Left ventricle myocardium superior (tissue), 1 donor: ENCODE results near the gene MTG2. TPM values are rescaled to one million over a fixed set of nuclear protein-coding genes. Genes with fewer than 3 reads are reported as not detected.

Experiments
- ATAC-seq: fragments of 200-7000 bp; cut with Tn5 transposase; one replicate; pipeline ENCODE4 v1.9.1; 2020; ENCODE audit warnings: mild to moderate bottlenecking, moderate library complexity
- DNase-seq: peaks from one replicate; pipeline ENCODE4 v3.0.0-alpha.2; 2020
- intact Hi-C: fragments of 100-400 bp; cut with micrococcal nuclease; formaldehyde crosslinking; loops from one replicate; pipeline ENCODE4 v1.11.0; 2022
- total RNA-seq: library from RNA; stranded (reverse); fragmentation: NEBNext Ultra II Directional; extraction: Animal tissue kit (Norgen Biotek cat#: 25700); gene quantifications from one replicate; pipeline ENCODE4 v1.2.1, GENCODE V29; 2021
- donor health status: DM: no; HTN: yes; CAD: no; lungs with severe emphysema.

MTG2 gene
- total RNA-seq, 1 donor from 2014 or later = 27.3 TPM

DNA sequence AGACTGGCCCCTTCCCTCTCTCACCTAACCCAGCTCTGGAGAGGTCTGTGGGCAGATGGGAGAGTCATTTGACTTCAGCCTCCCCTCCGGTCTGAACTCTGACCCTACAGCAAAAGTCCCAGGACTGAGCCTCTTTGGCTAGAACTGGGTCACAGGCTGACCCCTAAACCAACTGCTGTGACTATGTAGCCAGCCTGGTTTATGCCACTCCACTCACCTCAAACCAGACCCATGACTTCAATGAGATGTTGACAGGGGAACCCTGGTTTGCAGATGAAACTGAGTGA is 54.6 kb downstream of the MTG2 start:
- ATAC-seq (no peak), DNase-seq (no peak)
- intact Hi-C loops = no loop called here

DNA sequence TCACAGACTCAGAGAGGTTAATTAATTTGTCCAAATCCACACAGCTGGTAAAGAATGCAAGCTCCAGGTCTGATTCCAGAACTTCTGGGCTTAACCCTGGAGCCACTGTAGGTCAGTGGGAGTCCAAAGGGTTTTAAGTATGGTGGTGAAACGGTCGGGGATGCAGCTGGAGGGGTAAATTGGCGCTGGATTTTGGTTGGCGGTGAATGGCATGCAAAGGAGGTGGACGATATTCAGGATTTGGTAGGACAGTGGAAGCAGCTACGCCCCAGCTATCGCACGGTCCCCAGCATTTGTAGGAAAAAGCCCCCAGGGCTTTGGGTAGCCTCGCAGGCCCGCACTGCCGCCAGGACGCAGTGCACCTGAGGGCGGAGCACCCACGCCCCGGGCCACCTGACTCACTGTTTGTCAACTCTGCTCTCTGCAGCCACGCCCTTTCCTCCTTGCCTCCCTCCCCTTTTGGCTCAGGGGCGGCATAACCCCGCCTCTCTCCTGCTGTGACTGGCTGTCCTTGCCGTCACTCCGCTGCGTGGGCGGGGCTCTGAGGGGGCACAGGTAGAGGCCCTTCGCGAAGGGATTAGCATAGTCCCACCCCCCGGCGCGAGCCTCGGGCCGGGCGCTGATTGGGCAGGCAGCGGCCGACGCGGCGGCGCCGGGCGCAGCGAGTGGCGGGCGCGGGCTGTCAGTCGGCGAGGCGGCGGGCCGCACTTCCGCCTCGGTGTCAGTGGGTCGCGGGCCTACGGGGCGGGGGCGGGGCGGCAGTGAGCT is 55.2 kb downstream of the MTG2 start, which contains the start of gene OSBPL2:
Gene OSBPL2, plus strand, starts transcription at position 721 of the 768 bp plus-strand sequence. CDS start 17,664 bp downstream, outside the sequence.
- DNase-seq (peak; percentile 99), ATAC-seq (peak; percentile 92)
- intact Hi-C loops = no loop called here

DNA sequence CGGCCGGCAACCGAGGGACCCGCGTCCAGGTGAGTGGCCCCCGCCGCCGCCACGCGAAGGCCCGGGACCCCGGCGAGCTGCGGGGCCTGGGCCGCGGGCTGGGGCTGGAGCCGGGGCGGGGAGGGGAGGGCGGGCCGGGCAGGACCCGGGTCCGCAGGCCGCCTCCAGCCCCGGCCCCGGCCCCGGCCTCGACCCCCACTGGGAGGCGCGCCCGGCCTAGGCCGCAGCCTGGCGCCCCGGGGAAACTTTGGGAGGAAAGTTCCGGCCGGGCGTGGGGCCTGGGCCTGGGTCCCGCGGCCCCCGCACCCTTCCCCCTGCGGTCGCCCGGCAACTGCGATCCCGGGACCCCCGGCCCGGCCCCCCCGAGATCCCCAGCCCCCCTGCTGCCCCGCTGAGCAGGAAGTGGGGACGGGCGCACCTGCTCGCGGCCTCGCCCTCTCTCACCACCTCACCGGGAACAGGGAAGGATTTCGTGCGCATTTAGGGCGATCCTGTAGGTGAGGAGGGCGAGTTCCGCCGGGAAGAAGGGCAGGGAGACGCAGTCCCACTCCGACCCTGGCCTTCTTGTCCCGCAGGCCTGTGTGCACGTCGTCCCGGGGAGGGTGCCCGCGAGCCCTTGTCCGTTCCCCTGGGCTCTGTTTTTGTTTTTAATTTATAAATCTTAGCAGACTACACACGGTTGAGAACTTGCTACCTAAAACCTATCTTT is 55.9 kb downstream of the MTG2 start:
- DNase-seq = no peak
- intact Hi-C loops = no loop called here
- ATAC-seq = no peak

DNA sequence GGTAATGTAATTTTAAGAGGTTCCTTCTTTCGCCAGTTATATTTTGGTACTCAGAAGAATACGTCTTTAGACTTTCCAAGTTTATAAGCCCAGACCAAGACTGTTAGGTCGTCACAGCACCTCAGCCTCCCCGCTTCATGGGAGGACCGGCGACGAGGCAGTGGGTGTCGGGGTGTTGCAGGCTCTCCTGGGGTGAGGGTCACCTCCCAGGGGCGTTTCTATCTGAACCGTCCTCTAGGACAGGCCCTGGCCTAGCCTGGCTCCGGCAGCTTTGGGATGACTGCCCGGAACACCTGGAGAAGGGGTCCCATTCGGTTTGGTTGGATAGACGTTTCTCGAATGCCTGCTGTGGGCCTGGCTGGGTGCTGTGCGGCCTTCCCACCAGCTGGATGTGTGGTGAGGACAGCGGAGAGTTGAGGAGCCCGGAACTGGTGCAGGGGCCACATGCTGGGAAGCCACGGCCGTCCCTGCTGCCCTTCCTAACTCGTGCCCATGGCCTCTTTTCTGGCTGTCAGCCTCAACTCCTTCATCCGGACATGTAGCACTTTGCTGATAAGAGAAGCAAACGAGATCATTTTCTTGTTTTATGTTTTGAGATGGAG is 56.6 kb downstream of the MTG2 start:
- intact Hi-C loops = no loop called here
- no peak for ATAC-seq
- no peak for DNase-seq

DNA sequence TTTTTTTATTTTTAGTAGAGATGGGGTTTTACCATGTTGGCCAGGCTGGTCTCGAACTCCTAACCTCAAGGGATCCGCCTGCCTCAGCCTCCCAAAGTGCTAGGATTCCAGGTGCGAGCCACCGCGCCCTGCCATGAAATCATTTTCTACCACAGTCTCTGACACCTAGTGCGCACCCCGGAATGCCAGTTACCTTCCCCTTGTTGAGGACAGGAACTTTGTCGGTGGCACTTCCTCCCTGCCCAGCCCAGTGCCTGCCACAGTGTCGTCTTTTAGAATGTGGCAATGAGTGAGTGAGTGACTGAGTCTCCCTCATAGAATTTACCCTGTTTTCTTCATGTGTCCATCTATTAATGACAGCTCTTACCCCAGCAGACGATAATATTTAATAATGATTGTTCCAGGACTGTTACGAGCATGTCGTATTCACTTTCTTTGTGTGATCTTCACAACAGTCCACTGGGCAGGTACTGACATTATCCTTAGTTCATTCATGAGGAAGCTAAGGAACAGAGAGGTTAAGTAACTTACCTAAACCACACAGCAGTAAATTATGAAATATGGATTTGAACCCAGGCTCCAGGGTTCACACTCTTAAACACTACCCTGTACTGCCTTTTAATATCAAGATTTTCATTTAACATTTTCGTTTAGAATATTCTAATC is 57.3 kb downstream of the MTG2 start:
- intact Hi-C loops = no loop called here
- ATAC-seq = no peak
- DNase-seq = no peak

DNA sequence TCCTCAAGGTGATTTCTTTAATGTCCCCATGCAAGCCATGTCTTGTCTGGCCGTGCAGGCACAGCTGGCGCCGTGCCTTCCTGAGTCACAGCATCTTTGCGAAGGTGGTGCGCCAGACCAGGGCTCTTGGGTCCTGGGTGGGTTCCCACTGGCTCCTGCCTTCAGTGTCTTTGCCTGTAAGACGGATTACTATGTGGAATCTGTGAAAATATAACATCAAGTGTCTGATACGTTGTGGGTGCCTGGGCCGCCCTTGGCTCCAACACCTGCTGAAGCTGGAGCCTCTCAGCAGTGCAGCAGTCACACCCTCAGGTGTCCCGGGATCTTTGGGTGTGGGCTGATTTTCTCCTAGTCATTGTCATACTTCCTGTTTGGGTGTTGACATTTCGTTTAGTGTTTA is 58.7 kb downstream of the MTG2 start:
- intact Hi-C loops = no loop called here
- DNase-seq (no peak), ATAC-seq (no peak)

DNA sequence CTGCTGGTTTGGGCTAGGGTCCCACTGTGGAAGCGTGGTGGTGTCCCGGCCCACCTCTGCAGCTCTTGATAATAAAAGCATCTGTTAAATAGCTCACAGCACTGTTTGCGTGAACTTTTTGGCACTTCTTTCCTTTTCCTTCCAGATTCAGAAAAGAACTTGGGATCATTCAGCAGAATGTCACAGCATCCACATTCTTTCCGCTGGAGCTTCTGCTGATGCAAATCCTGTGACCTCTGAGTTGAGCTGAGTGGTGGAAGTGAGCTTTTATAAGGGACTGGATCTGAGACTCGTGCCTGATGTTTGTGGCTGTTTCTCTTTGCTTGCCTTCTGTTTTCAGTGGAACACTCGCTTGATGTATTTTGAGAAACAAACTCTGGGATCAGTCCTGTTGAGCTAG is 59.3 kb downstream of the MTG2 start:
- intact Hi-C loops = no loop called here
- DNase-seq (no peak), ATAC-seq (no peak)

DNA sequence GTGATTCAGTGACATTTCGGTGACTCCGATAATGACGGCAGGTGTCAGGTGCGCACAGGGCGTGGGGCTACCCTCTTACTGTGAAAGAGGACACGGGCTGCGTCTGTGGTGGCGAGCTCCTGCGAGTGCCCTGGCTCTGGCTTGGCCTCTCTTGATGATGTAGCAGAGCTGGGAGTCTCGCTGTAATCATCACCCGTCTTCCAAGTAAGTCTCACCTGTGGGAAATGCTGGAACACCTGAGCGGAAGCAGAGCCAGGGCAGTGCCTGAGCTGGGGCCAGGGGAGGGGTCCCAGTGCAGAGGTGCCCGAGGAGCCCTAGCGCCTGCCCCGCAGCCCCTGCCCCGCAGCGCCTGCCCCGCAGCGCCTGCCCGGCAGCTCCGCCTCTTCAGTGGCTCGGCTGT is 60.3 kb downstream of the MTG2 start:
- DNase-seq (no peak), ATAC-seq (no peak)
- intact Hi-C loops = no loop called here

DNA sequence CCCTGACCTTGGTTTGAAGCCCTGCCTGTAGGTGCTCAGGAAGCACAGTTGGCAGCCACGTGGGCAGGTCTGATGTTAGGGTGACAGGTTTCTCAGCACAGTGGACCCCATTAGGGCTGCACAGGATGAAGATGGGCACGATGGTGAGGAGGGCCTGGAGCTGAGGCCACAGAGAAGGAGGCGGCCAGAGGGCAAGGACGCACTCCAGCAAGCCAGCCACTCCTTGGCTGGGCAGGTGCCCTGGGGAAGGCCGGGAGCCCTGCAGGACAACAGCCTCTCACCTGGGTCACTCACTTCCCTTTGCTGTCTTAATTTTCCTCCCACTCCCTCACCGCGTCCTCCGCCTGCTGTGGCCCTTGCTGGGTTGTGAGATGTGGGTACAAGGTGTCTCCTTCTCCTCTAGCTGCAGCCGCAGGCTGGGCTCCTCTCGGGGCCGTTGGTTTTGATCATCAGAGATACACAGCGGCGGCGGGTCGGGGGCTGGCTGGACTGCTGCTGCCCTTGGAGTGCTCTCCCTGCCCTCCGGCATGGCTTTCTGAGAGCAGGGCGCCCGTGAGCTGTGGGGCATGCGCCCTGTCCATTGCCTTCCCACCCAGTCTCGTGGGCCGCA is 61.2 kb downstream of the MTG2 start:
- DNase-seq (no peak), ATAC-seq (no peak)
- intact Hi-C loops = no loop called here

DNA sequence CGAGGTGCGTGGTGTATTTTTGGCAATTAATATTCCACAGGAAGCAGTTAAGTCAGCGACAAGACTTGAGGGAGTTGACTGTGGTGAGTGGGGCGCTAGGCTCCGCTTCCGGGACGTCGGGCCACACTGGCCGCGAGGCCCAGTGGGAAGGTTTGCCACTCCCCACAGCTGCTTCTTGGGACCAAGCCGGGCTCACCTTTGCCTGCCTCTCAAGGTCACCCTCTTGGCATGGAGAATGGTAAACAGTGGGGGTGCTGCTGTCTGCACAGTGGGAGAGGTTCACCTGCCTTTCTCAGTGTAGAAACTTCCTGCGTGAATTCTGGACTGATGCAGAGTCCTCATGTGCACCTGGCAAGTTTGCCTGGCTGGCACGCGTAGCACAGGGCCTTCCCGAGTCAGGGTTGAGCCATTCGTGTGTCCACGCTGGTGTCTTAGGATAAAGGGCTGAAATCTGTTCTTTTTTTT is 61.8 kb downstream of the MTG2 start:
- DNase-seq (peak; percentile 38), ATAC-seq (peak; percentile 29)
- intact Hi-C loops = no loop called here

DNA sequence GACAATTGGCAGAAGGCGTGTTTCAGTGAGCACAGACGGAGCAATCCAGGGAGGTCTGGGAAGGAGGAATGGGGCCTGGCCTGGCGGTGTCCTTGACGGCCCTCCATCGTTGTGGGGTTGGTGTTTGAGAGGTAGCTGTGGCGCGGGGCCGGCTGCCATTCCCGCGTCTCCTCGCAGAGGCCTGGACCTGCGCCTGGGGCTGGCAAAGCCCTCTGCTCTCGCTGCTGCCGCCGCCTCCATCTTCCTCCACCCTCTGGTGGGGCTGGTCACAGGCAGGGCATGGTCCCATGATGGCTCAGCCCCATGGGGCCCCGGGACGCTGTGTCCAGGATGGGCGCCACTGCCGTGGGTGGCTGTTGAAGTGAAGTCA is 63.1 kb downstream of the MTG2 start:
- no peak for ATAC-seq
- intact Hi-C loops = no loop called here
- DNase-seq = peak; percentile 32

DNA sequence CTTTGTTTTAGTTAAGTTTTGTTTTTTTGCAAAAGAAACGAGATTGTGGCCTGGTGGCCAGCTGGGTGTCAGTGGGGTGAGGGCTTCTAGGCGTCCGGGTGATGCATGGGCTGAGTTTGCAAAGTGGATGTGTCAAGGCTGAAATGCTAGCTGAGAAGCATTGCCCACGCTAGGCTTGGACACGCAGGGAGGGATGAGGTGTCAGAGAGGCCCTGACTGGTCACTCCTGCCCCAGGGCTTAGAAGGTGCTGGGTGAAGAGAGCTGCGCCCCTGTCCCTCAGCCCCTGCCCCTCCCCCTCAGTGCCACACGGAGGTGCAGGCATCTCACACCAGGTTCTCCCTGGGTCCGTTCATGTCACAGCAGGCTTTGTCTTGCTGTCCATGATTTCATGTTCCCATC is 63.6 kb downstream of the MTG2 start:
- DNase-seq (no peak), ATAC-seq (peak; percentile 9)
- intact Hi-C loops = no loop called here

DNA sequence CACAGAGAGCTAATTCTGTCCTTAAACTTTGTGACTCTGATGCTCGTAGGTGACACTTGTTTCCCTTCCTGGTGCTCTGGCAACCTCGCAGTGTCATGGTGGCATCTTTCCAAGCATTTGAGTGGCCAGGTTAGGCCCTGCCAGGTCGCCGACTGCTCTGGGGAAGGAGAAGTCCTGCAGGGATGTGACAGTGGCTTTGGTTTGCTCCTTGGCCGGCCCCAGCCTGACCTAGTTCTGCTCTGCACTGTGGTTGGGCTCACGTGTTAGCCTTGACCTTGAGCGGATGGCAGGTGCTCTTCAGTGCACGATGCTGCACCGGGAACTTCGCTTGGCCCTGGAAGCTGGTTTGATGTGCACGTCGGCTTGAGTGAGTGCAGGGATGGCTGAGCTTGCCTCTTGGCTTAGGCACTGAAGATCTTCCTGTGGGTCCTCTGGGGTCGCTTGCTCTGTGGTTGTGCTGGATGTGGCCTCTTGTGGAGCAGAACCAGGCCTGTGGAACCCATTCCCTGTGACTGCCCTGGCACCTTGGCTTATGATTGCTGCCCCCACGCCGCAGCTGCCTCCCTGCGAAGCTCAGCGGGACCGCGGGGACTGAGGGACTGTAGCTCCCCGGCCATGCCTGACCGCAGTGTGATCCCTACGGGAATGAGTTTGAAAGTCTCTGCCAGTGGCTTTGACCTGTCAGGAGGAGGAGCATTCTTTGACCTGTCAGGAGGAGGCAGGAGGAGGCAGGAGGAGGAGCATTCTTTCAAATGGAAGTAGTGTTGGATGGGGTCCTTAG is 64.2 kb downstream of the MTG2 start:
- intact Hi-C loops = no loop called here
- ATAC-seq (peak; percentile 90), DNase-seq (peak; percentile 78)

DNA sequence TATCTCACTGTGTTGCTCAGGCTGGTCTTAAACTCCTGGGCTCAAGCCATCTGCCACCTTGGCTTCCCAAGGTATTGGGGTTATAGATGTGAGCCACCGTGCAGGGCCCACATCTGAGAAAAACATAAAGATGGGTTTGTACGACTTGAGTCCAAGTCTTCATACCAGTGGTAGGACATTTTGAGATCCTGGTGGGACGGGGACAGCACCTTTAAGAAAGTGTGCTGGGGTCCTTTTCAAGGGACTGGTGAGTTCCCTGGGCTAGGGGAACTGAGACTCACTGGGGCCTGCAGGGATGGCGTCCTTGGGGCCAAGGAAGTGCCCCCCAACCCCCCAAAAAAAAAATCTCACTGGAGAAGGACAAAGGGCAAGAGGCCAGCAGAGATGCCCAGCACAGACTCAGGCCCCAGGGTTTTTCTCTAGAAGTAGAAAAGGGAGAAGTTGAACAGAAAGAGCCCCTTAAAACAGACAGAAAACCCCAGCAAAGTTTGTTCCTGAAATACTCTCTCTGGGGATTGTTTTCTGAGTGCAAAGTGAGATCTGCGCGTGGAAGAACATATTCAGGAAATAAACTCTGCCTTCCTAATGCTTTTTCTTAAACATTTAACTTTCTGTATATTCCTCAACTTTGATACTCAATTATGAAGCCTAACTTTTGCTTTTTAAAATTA is 66.2 kb downstream of the MTG2 start:
- intact Hi-C loops = no loop called here
- ATAC-seq (no peak), DNase-seq (no peak)

DNA sequence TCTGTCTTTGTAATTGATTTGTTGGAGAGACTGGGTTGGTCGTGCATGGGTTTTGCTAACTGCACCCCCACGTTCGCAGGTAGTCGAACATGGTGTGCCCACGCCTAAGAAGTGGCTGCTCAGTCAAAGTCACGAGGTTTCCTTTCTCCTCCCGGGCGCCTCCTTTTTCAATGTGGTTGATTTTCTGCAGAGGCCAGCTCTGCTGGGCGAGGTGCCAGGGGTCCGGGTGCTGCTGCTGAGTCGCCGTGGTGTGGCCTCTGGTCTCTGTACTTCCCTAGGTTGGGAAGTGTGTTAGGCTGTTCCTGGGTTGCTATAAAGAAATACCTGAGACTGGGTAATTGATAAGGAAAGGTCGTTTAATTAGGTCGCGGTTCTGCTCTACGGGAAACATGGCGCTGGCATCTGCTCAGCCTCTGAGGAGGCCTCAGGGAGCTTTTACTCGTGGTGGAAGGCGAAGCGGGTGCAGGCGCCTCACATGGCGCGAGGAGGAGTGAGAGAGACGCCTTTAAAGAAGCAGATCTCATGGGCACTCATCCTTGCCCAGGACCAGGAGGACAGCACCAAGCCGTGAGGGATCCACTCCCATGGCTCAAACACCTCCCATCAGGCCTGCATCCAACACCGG is 69.6 kb downstream of the MTG2 start:
- DNase-seq (no peak), ATAC-seq (no peak)
- intact Hi-C loops = no loop called here
